Muscle of back (tissue), 11 donors: Measurements from ENCODE around the gene LYRM2. TPM values are rescaled to one million over a fixed set of nuclear protein-coding genes. Genes with fewer than 3 reads are reported as not detected.

ENCODE experiments used
- DNase-seq, 3 donors: peaks; one replicate each; pipeline versions ENCODE4 v3.0.0 to v3.0.0-alpha.2; 2013
- polyA plus RNA-seq, 10 donors: library from polyadenylated mRNA; unstranded; fragments of 120-200 nt; gene quantifications; one replicate each; pipeline ENCODE4 v1.2.1, GENCODE V29; 2013; ENCODE audit not compliant: insufficient read length in 10 of 10

The LYRM2 gene
- polyA plus RNA-seq, 10 donors, result 21.7 to 35.8 (median 27.7) TPM

DNA sequence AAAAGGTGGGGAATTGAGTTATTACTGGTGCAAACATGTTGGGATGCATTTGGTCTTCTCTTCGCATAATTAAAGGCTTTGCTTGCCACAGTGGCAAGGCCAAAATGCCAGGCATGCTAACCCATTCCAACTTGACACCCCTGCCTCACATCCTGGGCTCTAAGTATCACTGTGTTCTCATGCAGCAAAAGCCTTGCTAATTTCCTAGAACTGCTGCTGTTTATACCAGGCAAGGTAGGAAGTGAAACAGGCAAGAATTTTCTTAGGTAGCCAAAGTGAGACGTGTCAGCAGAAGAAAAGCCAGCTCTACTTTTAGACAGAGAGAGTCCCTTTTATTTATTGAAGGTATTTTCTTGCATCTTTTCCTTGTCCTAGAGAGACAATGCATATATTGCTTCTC is 41.2 kb downstream of the LYRM2 start:
- DNase-seq, result no peak

DNA sequence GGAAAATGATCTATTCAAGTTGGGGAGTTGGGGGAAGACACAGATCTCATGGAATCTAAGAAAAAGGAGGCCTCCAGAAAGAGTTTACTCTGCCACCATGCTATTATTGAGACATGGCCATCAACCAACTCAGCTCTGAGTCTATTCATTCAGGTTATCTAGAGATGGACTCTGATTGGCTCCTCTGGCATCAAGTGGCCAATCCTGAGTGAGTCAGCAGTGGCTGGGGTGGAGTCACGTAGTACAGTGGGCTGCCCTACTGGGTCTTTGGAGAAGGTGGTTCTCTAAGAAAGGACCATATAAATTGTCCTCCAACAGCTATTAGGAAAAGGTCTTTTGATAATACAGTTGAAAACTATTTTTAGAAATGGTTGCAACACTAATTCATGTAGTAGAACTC is 42.1 kb downstream of the LYRM2 start:
- DNase-seq, result no peak

DNA sequence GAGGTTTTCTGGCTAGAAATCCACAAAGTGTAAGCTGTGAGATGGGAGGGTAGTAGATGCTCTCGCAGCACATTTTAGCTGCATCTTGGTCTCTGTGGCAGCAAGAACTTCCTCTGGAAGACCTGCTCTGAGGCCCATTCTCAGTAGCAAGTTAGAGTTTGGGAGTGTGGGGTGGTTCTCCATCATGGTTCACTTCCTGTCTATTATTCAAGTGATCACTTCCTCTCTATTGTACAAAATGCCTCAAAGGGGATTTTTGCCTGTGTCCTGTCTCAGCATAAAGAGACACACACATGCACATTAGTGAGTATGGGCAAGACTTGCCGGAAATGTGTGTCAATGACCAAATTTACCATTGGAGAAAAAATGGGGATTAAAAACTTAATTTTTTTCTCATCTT is 42.5 kb downstream of the LYRM2 start:
- DNase-seq, result no peak

DNA sequence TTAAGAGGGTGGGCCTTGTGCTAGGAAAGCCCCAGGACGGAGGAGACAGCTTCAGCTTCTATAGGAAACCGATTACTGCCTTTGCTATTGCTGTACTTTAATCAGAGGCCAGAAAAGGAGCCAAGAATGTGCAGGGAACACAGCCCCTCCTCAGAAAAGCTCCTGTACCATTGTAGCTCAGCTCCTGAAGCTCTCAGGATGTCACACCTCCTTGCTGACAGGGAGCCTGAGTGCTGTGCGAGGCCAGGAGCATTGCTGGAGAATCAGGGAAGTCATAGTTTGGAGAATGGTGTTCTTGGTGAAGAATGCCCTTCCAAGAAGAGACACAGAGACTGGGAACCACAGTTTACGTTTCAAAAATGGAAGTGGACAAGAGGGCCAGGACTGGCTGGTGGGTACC is 46.8 kb downstream of the LYRM2 start:
- DNase-seq, result no peak

- DNase-seq, result no peak
These were observed 48.4 kb downstream of the LYRM2 start for GRCh38 chr6:89590133-89590532.

DNA sequence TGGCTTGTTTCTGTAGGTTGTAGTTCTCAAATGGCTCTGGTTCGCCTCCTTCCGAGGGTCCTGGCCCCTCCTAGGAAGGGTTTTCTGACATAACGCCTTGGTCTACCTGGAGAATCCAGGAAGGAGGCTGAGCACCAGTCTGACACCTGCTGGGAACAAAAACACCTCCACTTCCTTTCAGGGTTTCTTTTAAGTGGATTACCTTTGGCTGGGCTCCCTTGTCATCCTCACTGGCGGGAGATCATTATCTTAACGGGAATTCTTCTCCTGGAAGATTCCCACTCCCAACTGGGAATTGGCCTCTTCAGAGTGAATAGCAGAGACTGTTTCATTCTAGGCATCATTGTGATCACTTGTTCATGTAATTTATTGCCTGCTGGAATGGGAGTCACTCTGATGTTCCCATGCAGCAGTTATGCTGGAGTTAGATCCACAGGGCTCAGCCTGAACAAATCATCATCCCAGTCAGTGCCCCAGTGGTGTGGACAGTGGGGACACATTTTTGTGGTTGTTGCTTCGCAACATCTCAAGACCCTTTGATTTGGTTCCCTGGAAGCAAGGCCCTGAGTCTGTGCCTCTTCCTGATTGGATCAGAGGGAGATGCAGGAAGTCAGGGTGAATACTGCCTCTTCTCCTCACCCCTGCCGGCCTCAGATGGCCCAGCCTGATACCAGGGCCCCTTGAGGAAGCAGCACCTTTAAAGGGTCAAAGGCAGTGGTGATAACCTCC is 49.1 kb downstream of the LYRM2 start:
- no peak for DNase-seq

GRCh38 chr6:89585154-89585553 is 53.4 kb downstream of the LYRM2 start:
- DNase-seq, result no peak

DNA sequence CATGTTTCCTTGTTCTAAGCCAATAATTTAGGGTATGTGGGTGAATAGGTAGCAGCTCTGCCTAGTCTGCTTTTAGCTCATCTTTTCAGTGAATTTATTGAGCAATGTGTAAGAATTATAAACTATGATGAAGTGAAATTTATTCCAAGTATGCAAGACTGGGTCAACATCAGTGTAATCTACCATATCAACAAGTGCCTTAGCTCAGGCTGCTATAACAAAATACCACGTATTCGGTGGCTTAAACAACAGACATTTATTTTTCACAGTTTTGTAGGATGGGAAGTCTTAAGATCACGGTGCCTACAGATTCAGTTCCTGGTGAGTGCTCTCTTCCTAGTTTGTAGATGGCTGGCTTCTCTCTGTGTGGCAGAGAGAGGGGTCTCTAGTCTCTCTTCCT is 54.0 kb downstream of the LYRM2 start:
- no peak for DNase-seq

- no peak for DNase-seq
These were observed 55.0 kb downstream of the LYRM2 start for GRCh38 chr6:89583559-89583958.

GRCh38 chr6:89582669-89583325 is 55.8 kb downstream of the LYRM2 start:
- no peak for DNase-seq

GRCh38 chr6:89581689-89582088 is 56.9 kb downstream of the LYRM2 start:
- DNase-seq, result no peak

GRCh38 chr6:89580997-89581666 is 57.4 kb downstream of the LYRM2 start:
- DNase-seq, result no peak

GRCh38 chr6:89575562-89575960 is 63.0 kb downstream of the LYRM2 start:
- no peak for DNase-seq

GRCh38 chr6:89574910-89575561 is 63.5 kb downstream of the LYRM2 start:
- DNase-seq, result no peak

- DNase-seq, result no peak
These were observed 70.7 kb downstream of the LYRM2 start for GRCh38 chr6:89567630-89568390.

GRCh38 chr6:89566930-89567629 is 71.5 kb downstream of the LYRM2 start:
- DNase-seq, result no peak

DNA sequence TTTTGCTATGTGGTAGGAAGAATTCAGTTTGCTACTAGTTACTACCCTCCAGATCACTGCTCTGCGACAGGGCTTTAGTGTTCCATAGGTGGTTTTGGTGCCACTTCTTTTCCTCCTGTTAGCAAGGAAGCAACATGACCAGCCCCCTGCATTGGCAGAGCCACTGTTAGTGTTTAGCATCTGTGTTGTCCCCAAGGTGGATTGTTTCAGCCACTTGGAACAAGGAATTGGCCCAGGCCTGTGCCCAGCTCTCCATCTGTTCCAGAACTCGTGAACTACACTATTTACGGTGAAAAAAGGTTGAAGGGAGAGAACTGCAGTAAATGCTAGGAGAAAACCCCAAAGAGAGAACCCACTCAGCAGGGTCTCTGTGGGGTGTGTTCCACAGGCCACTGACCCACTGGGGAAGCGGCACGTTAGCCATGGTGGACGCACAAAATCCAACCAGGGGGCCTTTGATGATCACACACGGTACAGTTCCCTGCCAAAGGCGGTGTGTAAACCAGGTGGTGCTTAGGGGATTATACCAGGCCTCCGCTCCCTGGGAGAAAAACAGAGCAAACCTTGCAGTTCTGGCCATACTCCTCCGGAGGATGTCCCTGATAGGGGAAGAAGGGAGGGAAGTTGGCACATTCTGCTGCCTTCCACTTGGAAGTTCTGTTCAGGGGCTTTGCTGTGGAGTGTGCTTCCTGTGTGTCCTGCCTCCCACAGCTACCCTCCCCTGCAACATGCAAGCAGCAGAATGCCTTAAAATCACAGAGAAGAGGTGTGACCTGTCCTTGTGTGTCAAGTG is 72.3 kb downstream of the LYRM2 start:
- no peak for DNase-seq

GRCh38 chr6:89564752-89565427 is 73.7 kb downstream of the LYRM2 start:
- DNase-seq, result no peak

GRCh38 chr6:89563866-89564265 is 74.7 kb downstream of the LYRM2 start:
- no peak for DNase-seq
